Osteoblast (primary cell): ENCODE results near the gene S100A13. TPM values are rescaled to one million over a fixed set of nuclear protein-coding genes. Genes with fewer than 3 reads are reported as not detected.

Source experiments
- DNase-seq: peaks from one replicate; pipeline ENCODE4 v3.0.0; 2011; ENCODE audit warnings: low spot score, mixed read lengths; ENCODE audit not compliant: insufficient read length; ENCODE audit errors: missing footprints
- H2AFZ ChIP-seq: 2 replicates; pipeline ENCODE4 v1.6.0; 2011; ENCODE audit warnings: mild to moderate bottlenecking, low read length
- H3K27ac ChIP-seq: 2 replicates; pipeline ENCODE4 v1.5.1; 2011; ENCODE audit warnings: mild to moderate bottlenecking, low read depth, low read length, moderate library complexity
- H3K27me3 ChIP-seq: 2 replicates; pipeline ENCODE4 v1.6.0; 2012; ENCODE audit warnings: mild to moderate bottlenecking, control low read depth, inconsistent platforms, low read length, moderate library complexity; ENCODE audit not compliant: insufficient read depth
- H3K36me3 ChIP-seq: 2 replicates; pipeline ENCODE4 v1.5.1; 2011; ENCODE audit warnings: mild to moderate bottlenecking, low read length, control low read depth, moderate library complexity; ENCODE audit not compliant: insufficient read depth
- H3K4me1 ChIP-seq: 2 replicates; pipeline ENCODE4 v1.5.1; 2011; ENCODE audit warnings: mild to moderate bottlenecking, low read length, control low read depth, moderate library complexity; ENCODE audit not compliant: insufficient read depth
- H3K4me2 ChIP-seq: 2 replicates; pipeline ENCODE4 v1.6.0; 2011; ENCODE audit warnings: mild to moderate bottlenecking, low read length; ENCODE audit not compliant: insufficient read depth
- H3K4me3 ChIP-seq: fragments of 200-600 bp; sonication (generic); 3 replicates; pipeline ENCODE4 v1.5.1; 2012; ENCODE audit warnings: mild to moderate bottlenecking, low read length, inconsistent platforms; ENCODE audit not compliant: insufficient read depth
- H3K79me2 ChIP-seq: 2 replicates; pipeline ENCODE4 v1.6.0; 2012; ENCODE audit warnings: mild to moderate bottlenecking, low read length, control low read depth, inconsistent platforms; ENCODE audit not compliant: insufficient read depth
- H3K9me3 ChIP-seq: 2 replicates; pipeline ENCODE4 v1.5.1; 2011; ENCODE audit warnings: low read depth, low read length, control low read depth
- H4K20me1 ChIP-seq: 2 replicates; pipeline ENCODE4 v1.6.0; 2012; ENCODE audit warnings: mild to moderate bottlenecking, low read length, control low read depth; ENCODE audit not compliant: insufficient read depth
- total RNA-seq: library from RNA; depleted of rRNA; stranded (reverse); fragments of >200 nt; gene quantifications from 2 replicates; pipeline ENCODE4 v1.2.3, GENCODE V29; 2012
- TF ChIP-seq, protein P1 (sequence below): IDR thresholded peaks from 2 replicates; pipeline ENCODE4 v1.5.1; 2011; ENCODE audit warnings: mild to moderate bottlenecking, low read depth, low read length, moderate library complexity; ENCODE audit errors: extremely low read depth

Gene S100A13
- total RNA-seq, 1 donor, result 121 TPM

- no peak for DNase-seq
- Histone ChIP-seq H3K27ac (no peak overlapping the region), H4K20me1 (no peaks in the 10 kb centered on the region), H2AFZ (no peak overlapping the region), H3K79me2 (no peaks in the 10 kb centered on the region), H3K4me3 (no peak overlapping the region), H3K27me3 (no peaks in the 10 kb centered on the region), H3K36me3 (no peaks in the 10 kb centered on the region), H3K9me3 (no peaks in the 10 kb centered on the region), H3K4me2 (no peak overlapping the region), H3K4me1 (peaks cover 9% of the 10 kb centered on the region)
- TF ChIP-seq, protein P1, sequence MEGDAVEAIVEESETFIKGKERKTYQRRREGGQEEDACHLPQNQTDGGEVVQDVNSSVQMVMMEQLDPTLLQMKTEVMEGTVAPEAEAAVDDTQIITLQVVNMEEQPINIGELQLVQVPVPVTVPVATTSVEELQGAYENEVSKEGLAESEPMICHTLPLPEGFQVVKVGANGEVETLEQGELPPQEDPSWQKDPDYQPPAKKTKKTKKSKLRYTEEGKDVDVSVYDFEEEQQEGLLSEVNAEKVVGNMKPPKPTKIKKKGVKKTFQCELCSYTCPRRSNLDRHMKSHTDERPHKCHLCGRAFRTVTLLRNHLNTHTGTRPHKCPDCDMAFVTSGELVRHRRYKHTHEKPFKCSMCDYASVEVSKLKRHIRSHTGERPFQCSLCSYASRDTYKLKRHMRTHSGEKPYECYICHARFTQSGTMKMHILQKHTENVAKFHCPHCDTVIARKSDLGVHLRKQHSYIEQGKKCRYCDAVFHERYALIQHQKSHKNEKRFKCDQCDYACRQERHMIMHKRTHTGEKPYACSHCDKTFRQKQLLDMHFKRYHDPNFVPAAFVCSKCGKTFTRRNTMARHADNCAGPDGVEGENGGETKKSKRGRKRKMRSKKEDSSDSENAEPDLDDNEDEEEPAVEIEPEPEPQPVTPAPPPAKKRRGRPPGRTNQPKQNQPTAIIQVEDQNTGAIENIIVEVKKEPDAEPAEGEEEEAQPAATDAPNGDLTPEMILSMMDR, result no peak
Observed at GRCh38 chr1:153651771-153652170, 24.5 kb upstream of the S100A13 start.

DNA sequence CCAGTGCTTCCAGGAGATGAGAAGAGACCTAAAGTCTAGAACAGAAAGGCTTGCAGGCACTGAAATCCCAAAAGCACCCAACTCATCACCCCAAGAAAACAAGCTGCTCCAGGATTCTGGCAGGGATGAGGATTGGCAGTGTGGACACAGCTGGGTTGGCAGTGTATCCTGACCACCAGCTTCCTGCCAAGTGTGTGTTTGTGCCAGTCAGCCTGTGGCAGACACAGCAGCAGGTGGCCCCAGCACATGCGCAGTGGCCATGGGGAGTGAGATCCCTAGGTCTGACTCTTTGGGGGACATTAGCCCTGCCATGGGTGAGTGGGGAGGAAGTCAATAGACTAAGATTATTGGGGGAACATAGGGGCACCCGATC is 22.5 kb upstream of the S100A13 start:
- Histone ChIP-seq H3K27ac (no peak overlapping the region), H2AFZ (no peak overlapping the region), H4K20me1 (peaks cover 9% of the 10 kb centered on the region), H3K4me3 (no peak overlapping the region), H3K9me3 (no peaks in the 10 kb centered on the region), H3K4me1 (peaks cover 9% of the 10 kb centered on the region), H3K27me3 (no peaks in the 10 kb centered on the region), H3K36me3 (peaks cover 13% of the 10 kb centered on the region), H3K79me2 (no peaks in the 10 kb centered on the region), H3K4me2 (no peak overlapping the region)
- TF ChIP-seq, protein P1, result no peak
- DNase-seq, result no peak

- TF ChIP-seq, protein P1, result no peak
- H3K4me3 ChIP-seq, result no peak overlapping the region
- no peak overlapping the region for H3K4me2 ChIP-seq
- no peaks in the 10 kb centered on the region for H3K9me3 ChIP-seq
- no peak overlapping the region for H3K27ac ChIP-seq
- no peaks in the 10 kb centered on the region for H3K27me3 ChIP-seq
- H2AFZ ChIP-seq, result no peak overlapping the region
- H3K36me3 ChIP-seq, result peaks cover 18% of the 10 kb centered on the region
- peaks cover 11% of the 10 kb centered on the region for H4K20me1 ChIP-seq
- no peak for DNase-seq
- H3K79me2 ChIP-seq, result no peaks in the 10 kb centered on the region
- H3K4me1 ChIP-seq, result peaks cover 9% of the 10 kb centered on the region
Observed at GRCh38 chr1:153649137-153649862, 22.0 kb upstream of the S100A13 start.

DNA sequence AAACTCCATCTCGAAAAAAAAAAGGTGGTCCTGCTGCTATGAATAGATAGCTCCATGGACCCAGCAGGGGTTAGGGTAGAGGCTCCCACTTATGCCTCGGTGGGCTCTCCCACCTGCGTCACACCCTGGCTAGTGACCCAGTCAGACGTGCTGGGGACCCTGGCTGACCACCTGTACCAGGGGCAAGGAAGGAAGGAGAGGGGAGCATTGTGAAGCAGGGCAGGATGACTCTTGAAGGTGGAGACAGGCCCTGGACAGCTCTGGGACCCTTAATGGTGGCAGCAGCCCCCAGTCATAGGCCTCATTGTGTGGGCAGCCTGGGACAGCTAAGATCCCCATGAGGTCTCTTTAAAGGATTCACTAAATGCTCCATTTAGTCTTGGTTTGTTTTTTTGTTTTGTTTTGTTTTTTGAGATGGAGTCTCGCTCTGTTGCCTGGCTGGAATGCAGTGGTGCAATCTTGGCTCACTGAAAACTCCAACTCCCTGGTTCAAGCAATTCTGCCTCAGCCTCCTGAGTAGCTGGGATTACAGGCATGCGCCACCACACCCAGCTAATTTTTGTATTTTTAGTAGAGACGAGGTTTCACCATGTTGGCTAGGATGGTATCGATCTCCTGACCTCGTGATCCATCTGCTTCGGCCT is 20.8 kb upstream of the S100A13 start:
- Histone ChIP-seq H3K27ac (no peak overlapping the region), H4K20me1 (peaks cover 16% of the 10 kb centered on the region), H2AFZ (no peak overlapping the region), H3K27me3 (no peaks in the 10 kb centered on the region), H3K4me1 (peaks cover 7% of the 10 kb centered on the region), H3K4me2 (no peak overlapping the region), H3K36me3 (peaks cover 29% of the 10 kb centered on the region), H3K9me3 (no peaks in the 10 kb centered on the region), H3K79me2 (peaks cover 6% of the 10 kb centered on the region), H3K4me3 (no peak overlapping the region)
- DNase-seq, result peak; percentile 48
- TF ChIP-seq, protein P1, result no peak
